GM18502 (cell line): ENCODE results near the gene SFTA2.

Source experiments
- ATAC-seq: cut with Tn5 transposase; IDR thresholded peaks from one replicate; pipeline ENCODE4 v1.9.1; 2021; ENCODE audit warnings: mild to moderate bottlenecking; ENCODE audit not compliant: unreplicated experiment, poor library complexity

The SFTA2 gene

DNA sequence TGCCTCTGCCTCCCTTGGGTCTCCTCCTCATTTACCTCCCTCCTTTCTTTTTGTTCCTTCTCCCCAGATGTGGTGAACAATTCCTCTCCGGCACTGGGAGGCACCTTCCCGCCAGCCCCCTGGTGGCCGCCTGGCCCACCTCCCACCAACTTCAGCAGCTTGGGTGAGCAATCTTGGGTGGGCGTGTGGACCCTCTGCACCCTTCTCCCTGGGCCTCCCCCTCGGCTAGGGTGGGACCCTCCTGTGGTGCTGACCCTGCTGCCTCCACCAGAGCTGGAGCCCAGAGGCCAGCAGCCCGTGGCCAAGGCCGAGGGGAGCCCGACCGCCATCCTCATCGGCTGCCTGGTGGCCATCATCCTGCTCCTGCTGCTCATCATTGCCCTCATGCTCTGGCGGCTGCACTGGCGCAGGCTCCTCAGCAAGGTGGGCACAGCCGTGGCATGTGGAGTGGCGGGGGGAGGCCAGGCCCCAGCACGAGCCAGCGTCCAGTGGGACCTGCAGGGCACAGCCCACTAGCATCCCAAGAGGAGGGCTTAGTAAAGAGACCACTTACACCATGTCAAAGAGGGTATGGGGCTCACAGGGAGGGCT lies 38.9 kb downstream of the SFTA2 start:
- ATAC-seq, result no peak

DNA sequence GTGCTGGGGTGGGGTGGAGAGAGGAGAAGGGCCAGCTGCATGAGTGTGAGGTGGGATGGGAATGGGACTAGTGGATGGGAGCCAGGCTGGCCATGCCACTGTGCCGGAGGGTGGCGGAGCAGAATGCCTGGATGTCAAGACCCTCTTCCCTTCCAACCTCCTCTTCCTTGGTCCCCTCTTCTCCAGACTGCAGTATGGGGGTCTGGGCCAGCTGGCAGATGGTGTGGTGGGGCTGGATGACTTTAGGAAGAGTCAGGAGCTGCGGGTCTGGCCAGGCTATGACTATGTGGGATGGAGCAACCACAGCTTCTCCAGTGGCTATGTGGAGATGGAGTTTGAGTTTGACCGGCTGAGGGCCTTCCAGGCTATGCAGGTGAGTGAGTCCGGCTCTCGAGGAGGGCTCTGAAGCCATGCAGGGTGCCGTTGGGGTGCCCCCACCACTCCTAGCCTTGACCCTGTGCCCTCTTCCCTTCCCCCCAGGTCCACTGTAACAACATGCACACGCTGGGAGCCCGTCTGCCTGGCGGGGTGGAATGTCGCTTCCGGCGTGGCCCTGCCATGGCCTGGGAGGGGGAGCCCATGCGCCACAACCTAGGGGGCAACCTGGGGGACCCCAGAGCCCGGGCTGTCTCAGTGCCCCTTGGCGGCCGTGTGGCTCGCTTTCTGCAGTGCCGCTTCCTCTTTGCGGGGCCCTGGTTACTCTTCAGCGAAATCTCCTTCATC lies 40.0 kb downstream of the SFTA2 start:
- ATAC-seq, result no peak

DNA sequence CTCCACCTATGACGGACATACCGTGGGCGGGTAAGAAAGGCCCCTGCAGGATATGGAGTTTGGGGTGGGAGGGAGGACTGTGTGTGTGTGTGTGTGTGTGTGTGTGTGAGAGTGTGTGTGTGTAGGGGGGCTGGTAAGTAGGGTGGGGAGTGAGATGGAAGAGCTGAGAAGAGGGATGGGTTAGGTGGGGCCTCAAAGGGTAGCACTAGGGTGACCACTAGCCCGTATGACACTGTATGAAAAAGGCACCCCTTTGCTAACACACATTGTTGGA lies 40.6 kb downstream of the SFTA2 start:
- ATAC-seq, result no peak

DNA sequence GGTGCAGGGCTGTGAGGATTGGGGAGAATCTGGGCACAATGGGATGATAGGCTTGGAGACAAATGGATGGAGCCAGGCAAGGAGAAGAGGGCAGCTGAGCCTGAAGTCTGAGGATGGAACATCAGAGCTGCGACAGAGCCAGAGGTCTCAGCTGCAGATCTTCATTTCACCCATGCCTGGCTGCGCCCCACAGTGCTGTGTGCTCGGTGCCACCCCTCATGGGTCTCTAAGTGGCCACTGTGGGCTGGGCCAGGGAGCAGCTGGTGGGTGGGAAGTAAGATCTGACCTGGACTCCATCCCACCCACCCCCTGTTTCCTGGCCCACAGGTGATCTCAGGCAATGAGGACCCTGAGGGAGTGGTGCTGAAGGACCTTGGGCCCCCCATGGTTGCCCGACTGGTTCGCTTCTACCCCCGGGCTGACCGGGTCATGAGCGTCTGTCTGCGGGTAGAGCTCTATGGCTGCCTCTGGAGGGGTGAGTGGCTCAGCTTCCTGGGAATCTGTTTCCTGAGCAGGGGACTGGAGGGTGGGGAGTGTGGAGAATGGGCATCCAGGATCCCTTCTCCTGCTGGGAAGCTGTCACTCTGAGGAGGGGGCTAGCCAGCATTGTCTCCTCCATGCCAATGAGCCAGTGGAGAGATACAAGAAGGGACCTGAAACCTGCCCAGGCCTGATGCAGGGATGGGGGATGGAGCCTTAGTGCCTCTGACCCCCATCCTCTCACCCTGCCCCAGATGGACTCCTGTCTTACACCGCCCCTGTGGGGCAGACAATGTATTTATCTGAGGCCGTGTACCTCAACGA lies 41.1 kb downstream of the SFTA2 start:
- ATAC-seq, result no peak

DNA sequence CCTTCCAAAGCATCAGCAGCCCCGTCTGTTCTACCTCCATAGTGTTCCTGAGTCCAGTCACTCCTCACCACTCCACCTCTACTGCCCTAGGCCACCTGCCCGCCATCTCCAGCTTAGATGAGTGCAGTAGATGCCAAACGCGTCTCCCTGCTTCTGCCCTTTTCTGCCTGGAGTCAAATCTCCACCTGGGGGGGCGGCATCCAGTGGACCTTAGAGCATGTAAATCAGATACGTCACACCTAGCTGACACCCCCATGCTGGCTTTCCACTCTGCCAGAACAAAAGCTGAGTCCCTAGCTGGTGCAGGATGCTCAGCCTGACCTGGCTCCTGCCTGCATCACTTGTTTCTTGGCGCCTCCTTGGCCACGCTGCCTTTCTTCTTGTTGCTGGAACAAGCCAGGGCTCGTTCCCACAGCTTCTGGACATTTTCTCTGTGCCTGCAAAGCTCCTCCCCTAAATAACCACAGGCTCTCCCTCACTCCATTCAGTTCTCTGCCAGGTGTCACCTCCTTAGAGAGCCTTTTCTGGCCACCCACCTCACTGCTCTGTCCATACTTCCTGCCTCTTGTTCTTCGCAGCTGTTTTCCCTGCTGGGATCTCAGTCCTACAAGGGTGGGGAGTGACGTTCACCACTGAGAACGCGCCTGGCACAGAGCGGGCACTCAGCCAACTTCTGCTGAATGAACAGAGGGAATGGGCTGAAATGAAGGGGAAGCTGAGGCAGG lies 41.9 kb downstream of the SFTA2 start:
- no peak for ATAC-seq

DNA sequence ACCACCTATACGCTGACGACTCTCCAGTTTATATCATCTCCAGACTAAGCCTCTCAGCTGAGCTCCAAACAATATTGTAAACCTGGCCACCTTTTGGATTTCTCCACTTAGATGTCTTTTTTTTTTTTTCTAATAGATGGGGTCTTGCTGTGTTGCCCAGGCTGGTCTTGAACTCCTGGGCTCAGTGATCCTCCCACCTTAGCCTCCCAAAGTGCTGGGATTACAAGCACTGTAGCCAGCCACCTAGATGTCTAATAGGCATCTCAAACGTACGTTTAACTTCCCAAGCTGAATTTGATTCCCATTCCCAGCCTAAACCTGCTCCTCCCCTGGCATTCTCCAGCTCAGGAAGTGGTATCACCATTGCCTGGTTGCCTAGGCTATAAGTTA lies 42.5 kb downstream of the SFTA2 start:
- ATAC-seq, result no peak

DNA sequence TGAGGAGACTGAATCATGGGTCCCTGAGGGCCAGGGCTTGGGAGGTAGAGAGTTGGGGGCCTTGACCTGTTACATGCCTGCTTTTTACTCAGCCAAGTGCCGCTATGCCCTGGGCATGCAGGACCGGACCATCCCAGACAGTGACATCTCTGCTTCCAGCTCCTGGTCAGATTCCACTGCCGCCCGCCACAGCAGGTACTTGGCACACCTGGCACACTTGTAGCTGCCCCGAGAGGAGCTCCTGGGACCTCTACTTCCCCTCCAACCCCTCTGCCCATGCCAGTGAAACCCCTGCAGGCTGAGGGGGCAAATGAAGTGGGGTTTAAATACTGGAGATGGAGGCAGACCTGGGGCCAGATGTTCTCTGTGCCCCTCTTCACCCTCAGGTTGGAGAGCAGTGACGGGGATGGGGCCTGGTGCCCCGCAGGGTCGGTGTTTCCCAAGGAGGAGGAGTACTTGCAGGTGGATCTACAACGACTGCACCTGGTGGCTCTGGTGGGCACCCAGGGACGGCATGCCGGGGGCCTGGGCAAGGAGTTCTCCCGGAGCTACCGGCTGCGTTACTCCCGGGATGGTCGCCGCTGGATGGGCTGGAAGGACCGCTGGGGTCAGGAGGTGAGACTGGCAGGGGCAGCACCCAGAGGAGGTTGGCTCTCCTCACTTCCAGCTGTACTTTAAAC lies 43.0 kb downstream of the SFTA2 start:
- no peak for ATAC-seq

DNA sequence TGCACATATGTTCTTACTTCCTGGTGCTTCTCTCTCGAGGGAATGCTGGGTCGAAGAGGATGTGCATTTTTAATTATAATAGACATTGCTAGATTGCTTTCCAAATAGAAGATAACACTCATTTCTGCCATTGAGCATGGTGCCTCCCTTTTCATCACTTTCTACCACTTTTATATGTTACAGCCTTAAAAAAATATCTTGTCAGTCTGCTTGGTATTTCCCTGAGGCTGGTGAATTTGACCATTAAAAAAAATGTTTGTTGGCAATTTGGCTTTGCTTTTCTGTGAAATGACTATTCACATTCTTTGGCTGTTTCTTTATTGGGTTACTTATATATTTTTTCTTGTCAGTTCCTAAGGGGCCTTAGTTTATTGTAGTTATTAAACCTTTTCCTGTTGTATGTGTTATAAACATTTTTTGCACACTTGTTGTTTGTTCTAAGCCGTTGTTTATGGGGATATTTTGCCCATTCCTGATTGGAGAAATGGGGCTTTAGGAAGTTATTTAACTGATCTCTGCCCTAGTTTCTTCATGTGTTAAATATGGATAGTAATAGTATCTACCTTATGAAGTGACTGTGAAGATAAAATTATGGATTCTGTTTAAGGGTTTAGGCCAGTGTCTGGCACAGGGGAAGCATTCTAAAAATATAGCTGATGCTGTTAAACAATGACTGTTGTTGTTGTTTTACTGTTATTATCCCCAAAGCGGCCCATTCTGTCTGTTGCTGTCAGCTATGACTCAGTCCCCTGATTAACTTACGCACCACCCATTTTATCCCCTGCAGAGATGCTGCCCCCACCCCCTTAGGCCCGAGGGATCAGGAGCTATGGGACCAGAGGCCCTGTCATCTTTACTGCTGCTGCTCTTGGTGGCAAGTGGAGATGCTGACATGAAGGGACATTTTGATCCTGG lies 43.8 kb downstream of the SFTA2 start:
- ATAC-seq, result no peak

DNA sequence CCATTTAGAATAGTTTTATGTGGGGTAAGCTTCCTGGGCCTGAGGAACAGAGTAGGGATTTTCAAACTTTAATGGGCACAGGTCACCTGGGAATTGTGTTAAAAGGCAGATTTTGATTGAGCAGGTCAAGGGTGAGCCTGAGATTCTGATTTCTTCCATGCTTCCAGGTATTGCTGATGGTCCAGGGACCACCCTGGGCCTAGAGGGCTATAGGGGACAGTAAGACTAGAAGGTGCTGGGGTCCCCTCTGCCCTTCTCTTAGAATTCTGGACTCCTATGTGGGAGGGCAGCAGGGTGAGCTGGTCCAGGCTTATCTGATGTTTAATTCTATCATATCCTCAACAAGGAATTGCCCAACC lies 45.1 kb downstream of the SFTA2 start:
- ATAC-seq, result no peak

DNA sequence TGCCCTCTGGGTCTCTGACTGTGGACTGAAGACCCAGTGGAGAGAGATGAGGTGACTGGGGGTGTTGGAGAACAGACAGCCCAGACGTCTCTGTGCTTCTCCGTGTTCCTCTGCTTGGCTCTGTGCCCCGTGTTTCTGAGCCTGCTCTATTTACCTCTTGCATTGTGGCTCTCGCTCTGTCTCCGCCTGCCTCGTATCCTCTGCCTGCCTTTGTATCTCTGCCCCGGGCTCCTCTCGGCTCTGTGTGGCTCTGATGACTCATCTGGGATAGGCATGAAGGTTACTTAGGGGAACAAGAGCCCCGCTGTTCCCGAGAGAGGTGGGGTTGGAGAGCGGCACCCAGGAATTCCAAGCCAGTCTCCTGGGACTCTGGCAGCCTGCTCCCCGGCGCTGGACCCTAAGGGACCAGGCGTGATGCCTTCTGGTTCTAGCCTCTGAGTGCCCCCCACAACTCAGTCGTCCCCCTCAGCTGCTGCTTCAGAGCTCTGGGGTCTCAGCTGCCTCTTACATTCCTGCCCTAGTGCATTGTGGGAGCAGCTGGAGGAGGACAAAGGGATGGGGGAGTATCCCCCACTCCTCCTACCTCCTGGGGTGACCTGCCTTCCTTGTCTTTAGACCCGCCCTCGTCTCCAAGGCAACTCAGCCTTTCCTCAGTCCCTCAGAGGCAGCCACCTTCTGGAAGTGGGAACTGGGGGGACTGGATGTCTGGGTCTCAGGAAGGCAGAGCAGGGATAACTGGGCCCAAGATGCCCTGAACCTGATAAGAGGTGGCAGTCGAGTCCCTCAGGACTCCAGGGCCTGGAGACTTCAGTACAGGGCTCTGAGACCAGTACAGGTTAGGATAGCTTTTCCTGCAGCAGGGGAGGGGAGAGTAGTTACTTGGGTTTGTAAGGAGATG lies 45.7 kb downstream of the SFTA2 start:
- no peak for ATAC-seq

DNA sequence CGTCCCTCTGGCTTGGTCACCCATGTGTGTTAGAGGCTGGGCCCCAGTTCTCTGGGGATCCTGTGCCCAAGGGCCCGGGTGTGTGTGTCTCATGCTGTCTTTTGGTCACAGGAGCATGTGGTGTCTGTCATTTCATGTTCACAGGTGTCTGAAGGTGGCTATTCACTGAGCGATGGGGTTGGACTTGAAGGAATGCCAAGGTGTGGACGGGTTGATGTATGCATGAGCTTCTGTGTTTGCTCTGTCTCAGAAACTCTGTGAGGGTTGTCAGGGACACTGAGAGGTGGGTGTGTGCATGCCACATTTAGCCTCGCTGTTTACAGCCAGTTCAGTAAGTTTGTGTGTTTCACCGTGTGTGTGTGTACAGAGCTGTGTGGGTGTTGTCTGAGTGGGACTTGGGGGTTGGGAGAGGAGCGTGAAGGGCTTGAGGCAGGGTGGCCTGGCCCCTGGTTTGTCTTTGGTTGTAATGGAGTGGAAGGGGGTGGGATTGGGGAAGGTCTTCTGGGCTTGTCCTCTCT lies 46.4 kb downstream of the SFTA2 start:
- ATAC-seq, result no peak

DNA sequence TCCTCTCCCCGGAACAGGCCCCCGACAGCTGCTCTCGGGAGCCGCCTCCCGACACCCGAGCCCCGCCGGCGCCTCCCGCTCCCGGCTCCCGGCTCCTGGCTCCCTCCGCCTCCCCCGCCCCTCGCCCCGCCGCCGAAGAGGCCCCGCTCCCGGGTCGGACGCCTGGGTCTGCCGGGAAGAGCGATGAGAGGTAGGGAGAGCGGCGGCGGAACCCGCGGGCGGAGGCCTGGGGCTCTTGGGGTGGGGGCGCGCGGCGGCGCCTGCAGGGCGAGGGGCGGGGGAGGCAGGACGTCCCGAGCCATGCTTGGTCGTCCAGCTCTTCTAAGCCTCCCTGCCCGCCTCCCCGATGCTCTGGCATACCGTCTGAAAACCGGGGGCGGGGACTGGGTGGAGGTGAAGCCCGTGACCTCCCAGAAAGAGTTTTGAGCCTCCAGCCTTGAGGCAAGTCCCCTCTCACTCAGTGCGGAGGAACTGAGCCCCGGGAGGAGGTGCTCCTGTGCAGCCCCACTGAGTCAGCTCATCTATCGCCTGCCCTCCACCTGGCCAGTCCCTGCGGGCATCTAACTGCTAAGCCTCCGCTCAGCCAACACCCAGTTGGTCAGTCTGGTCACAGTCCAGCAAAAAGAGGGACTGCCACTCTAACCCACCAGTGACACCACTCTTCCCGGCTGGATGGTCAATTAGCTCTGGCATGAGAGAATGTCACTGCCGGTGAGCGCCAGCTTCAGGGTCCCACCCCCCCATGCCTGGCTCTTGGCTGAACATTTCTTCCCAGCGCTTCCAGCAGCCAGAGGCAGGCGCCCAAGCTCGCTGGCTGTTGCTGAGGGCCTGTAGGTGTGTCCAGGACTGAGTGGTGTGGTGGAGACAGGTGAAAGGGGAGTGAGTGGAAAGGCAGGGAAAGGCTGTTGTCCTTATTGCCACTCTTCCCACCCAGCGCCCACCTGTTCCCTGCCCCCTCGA lies 47.2 kb downstream of the SFTA2 start:
- ATAC-seq, result no peak

DNA sequence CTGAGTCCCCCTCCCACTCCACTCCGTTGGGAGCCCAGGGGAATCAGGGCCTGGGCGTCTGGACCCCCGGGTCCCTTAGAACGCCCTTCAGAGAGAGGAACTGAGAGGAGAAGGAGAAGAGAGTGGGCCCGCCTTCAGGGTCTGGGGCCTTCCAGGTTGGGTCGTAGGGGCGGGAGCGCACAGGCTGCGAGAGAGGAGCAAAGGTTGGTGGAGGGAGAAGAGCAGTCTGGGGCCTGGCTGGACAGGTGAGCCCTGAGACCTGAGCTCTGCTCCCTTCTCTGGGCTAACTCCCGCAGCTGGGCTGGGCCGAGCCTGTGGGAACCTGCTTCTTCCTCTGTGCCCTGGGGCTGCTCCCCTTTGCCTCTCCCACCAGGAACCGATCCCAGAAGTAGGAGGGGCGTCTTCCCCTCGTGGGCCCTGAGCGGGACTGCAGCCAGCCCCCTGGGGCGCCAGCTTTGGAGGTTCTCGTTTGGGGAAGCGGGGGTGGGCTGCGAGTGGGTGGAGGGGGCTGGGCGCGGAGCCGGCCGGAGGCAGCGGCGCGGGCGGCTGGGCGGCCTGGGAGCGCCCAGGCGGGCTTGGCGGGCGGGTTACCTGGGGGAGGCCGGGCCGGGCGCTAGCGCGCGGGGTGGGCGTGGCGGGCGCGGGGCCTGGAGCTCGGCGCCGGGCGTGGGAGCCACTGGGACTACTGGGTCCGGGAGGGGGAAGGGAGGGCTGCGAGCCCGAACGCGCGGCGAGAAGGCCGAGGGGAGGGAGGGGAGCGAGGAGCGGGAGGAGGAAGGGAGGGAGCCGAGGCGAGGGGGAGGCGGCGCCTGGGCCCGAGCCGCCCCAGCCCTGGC lies 48.1 kb downstream of the SFTA2 start, which contains the start of gene DDR1:
Gene DDR1, plus strand, starts transcription at position 835 of the 836 bp plus-strand sequence. CDS start 4,211 bp downstream, outside the sequence.
- no peak for ATAC-seq

DNA sequence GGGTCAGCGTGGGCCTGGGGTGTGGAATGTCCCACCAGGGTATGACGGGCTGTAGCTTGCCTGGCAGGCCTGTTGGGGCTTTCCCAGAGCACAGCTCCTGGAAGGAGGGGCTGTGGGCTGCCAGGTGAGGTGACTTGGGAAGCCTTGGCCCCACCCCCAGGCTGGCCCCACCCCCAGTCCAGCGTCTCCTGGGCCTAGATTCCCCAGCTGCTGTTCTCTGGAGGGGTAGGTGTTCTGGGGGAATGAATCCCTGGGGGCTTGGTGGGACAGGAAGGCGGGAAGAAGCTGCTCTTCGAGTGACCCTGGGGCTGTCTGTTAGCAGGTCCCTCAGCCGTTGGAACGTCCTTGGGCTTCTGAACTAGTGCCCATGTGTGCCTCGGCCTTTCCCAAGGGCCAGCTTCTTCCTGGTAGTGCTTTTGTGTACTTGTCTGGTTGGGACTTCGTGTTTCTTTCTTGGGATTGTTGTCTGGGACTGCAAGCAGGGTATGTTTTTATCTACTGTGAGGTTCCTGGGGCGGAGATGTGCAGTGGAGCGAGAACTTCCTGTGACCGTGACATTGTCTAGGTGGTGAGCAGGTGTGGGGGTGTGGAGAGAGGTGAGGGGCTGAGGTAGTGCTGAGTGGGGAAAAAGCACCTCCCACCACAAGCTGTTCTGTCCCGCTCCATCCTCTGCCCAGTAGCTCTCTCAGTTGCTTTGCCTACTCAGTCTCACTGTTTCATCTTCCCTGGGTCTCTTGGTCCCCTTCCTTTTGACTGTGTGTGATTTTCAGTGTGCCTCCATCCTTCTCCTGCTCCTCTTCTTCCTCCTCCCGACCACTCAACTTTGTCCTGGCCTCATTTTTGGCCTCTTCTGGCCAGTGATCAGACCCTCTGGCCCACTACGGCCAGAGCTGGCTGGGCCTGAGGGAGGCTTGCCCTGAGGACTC lies 48.9 kb downstream of the SFTA2 start:
- no peak for ATAC-seq

DNA sequence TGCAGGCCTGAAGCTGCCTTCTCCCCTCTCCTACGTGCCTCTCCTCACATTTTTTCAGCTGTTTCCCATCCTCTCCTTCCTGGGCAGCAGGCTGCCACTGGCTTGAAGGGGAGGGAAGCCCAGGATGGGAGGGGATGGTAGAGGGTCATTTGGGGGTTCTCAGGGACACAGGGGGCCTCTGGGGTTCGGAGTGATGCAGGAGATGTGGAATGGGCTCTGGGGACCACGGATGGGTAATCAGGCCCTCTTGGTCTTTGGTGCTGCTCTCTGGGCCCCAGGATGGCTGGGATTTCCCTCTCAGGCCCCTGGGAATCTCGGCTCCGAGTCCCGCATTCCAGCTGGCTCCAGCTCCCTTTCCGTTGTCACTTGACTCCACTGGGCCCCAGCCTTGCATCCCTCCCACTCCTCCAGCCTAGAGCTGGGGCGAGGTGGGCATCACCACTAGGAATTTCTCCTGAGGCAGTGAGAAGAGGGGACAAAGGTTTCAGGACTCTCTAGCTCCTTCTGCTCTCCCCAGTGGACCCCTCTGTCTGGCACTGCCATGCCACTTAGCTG lies 49.7 kb downstream of the SFTA2 start:
- no peak for ATAC-seq
